Globus pallidus (tissue), 1 donor: ENCODE measurements around the gene EPAS1.

Experiments used
- DNase-seq: peaks from one replicate; pipeline ENCODE4 v3.0.0-alpha.2; 2015; ENCODE audit warnings: low spot score

The EPAS1 gene

DNA sequence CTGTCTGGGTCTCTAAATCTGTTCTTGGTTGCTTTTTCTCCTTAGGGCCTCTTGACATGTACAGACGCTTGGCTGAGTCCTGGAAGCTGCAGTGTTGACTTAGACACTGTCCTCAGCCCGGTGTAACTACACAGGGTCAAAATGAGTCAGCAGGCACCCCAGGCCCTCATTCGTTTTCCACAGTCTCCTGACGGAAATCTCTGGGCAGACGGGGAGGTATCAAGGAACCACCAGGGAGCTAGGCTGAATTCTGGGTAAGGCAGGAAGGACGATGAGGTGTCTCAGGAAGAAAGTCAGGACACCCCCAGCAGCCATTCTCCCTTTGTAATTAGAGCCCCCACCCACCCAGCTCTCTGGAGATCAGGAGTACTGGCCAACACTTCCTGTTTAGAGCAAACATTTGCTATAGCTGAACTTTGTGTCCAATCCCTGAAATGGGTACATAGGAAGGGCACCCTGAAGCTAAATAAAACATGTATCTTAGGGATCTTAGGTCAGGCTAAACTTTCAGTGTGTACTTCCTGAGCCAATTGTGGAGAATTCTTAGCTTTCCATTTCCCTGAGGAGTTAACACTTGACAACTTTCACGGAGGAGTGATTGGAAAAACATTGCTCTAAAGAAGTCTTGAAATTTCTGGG is 23.9 kb upstream of the EPAS1 start:
- DNase-seq, result no peak

DNA sequence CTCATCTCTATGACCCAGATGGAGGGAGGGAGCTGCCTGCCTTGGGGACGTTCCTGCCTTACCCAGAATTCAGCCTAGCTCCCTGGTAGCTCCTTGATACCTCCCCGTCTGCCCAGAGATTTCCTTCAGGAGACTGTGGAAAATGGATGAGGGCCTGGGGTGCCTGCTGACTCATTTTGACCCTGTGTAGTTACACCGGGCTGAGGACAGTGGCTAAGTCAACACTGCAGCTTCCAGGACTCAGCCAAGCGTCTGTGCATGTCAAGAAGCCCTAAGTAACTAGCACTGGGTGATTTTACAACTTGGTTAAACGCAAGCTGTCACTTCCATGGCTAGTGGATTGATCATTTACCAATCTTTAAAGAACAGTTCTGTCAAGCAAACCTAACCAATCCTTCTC is 23.3 kb upstream of the EPAS1 start:
- no peak for DNase-seq

GRCh38 chr2:46274586-46274985 is 22.6 kb upstream of the EPAS1 start:
- no peak for DNase-seq

GRCh38 chr2:46275995-46276394 is 21.2 kb upstream of the EPAS1 start:
- peak; percentile 8 for DNase-seq

DNA sequence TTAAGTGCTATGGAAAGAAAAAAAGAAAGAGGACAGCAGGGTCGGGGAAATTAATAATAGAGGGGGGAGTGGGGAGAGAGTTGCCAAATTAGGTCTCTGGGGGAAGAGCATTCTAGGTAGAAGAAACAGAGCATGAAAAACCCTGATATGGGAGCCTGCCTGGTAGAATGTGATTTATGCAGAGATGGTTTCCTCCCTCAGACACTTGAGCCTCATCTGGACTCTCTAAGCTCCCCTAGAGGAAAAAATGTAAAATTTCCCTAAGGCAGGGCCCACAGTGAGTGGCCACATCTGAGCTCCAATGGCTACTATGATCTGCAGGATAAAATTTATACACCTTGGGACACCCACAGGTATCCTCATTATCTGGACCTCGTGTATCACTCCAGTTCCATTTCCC is 20.6 kb upstream of the EPAS1 start:
- DNase-seq, result no peak

GRCh38 chr2:46277431-46278190 is 19.6 kb upstream of the EPAS1 start:
- DNase-seq, result no peak

DNA sequence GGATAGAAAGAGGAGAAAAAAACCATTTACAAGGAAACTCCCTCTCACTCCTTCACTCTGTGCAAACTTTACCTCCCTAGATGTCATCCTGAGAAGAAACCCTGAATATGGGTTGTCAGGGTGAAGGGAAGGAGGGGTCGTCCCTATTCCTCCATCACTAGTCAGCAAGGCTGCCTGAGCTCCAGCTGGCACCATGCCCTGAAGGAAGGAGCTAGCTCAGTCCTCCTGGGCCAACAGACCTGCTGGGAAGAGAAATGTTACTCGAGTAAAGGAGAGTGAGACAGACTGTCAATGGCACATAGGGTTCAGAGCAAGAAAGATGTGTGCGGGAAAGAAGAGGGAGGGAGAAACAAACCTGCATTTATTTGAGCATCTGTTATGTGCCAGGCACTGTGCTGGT is 18.3 kb upstream of the EPAS1 start:
- DNase-seq, result no peak

DNA sequence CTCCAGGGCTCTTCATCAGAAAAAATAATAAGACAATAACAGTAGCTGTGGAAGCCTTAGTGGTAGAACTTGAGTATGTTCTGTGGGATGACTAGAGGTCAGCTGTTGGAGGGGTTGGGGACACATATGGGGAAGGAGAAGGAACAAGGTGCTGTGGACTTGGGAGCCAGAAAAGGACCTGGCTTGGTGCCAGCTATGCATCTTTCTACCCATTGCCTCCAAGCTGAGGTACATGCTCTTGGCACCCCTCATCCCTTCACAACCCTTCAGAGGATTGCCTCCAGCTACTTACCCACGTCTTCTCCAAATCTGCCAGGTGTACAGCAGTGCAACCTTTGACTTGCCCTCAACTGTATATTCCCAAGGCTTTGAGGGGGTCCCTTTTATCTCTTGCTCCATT is 15.3 kb upstream of the EPAS1 start:
- DNase-seq, result no peak

GRCh38 chr2:46283693-46284092 is 13.5 kb upstream of the EPAS1 start:
- no peak for DNase-seq

DNA sequence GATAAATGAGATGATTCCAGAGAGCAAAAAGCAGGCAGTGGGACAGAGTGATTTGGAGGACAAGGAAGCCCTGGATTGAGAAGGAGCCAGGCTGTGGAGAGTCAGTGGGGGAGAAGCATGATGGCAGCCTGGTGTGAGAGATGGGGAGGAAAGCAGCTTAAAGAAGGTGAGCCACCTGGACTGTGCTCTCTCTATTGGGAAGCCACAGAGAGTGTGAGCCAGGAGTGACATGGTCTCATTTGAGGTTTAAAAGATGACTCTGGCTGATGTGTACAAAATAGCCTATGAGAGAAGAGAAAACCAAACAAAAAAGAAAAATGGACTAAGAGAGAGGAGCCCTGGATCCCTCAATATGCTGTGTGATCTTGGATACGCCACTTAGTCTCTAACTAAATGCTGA is 12.9 kb upstream of the EPAS1 start:
- no peak for DNase-seq

GRCh38 chr2:46284796-46285195 is 12.4 kb upstream of the EPAS1 start:
- DNase-seq, result no peak

DNA sequence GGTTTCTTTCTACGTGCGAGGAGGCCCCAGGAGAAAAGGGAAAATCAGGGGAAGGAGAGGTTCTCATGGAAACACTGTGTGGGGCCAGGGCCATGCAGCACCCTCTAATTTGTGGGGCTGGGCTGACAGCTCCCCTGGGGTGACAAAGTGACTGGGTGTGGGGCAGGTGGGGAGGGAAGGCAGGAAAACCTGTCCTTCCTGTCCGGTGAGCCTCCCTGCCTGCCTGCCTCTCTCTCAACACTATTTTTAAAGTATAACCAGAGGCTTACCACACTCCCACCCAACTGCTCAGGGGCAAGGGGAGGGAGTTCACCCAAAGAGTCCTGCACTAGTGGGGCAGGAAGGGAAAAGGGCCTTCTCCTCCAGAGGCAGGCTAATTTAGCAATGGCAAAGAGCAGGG is 10.5 kb upstream of the EPAS1 start:
- DNase-seq, result no peak

DNA sequence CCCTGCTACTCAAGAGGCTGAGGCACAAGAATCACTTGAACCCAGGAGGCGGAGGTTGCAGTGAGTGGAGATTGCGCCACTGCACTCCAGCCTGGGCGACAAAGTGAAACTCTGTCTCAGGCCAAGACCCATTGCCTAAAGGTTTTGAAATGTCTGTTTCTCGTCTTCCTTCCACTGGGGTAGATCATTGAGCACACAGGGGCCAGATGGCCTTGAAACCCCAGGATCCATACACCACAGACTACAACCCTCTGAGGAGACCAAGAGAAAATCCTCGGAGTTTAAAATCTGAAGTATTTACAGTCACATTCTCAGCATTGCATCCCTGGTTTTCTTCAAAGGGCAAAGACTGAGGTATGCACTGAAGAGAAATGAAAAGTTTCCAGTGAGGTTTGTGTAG is 7.1 kb upstream of the EPAS1 start:
- DNase-seq, result no peak

DNA sequence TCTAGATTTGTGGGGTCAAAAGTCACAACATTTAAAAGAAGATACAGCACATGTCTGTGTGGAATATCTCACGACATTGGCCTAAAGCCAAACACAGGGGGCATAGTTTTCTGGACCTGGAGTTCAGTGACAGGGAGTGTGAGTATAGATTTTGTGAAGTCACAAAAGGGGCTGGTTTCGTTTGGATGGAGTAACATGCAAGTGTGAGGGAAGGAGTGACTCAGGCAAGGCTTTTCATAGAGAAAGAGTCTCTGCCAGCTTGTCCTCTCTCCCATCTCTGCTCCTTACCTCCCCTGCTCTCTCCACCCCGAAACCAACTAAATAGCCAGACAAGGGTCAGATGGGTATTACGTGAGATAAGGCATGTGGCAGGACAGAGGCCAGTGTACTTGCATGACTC is 3.7 kb upstream of the EPAS1 start:
- DNase-seq, result no peak

GRCh38 chr2:46294176-46294836 is 2.9 kb upstream of the EPAS1 start:
- DNase-seq, result peak; percentile 26

GRCh38 chr2:46296216-46296839 is 879 bp upstream of the EPAS1 start:
- DNase-seq, result peak; percentile 37

DNA sequence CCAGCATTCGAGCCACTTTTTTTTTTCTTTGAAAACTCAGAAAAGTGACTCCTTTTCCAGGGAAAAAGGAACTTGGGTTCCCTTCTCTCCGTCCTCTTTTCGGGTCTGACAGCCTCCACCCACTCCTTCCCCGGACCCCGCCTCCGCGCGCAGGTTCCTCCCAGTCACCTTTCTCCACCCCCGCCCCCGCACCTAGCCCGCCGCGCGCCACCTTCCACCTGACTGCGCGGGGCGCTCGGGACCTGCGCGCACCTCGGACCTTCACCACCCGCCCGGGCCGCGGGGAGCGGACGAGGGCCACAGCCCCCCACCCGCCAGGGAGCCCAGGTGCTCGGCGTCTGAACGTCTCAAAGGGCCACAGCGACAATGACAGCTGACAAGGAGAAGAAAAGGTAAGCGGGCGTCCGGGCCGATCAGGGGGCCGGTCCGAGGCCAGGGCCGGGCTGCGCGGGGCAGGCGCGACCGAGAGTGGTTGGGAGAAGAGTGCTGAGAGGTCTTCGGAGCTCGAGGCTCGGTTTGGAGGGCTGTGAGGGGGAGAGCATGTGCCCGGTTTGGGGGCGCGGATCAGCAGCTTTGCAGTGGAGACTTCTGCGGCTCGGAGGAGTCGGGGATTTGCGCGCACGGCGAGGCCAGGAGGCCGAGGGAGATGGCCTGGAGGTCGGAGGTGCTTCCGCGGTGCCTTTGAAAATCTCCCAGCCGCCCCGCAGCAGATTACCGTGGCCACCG is 502 bp downstream of the EPAS1 start:
- no peak for DNase-seq

GRCh38 chr2:46298272-46298521 is 990 bp downstream of the EPAS1 start:
- no peak for DNase-seq

GRCh38 chr2:46298522-46299353 is 1.5 kb downstream of the EPAS1 start:
- peak; percentile 16 for DNase-seq

DNA sequence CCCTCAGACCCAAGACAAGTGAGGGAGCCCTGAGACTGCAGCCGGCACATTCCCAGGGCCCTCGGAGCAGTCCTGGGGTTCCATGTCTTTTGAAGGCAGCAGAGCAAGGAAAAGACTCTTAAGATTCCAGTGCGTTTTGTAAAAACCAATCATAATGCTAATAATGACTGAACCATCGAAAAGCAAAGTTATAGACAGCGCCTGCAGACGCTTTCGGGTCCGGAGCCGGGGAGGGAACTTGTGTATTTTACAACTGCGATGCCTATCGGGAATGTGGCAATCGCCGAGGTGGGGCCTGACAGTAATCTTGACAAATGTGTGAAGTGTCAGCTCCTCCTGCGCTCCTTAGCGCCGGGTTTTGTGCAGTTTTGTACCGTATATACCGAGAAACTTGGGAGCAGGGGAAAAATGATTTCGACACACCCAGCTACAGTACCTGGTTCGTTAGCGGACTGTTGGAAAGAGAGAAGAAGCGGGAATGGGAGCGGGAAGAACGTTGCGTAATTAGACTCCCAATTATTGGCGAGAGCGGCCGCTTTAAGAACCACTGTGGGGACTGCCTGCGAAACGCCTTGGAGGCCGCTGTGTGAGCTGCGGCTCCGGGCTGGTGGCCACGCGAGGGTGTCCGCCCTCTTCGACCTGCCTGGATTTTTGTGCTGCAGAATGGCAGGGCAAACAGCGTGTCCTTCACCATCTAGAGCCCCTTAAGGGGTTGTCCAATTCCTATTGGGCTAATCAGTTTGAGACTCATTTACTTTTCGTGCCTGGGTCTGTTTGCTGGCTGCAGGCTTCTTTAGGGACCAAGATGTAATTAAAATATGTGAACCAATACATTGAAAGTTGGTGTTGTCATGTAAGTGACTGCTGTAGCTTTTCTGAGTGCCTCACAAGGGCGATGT is 2.4 kb downstream of the EPAS1 start:
- peak; percentile 33 for DNase-seq

GRCh38 chr2:46300406-46300832 is 3.2 kb downstream of the EPAS1 start:
- no peak for DNase-seq
